Measurements from ENCODE around the gene GALNT17.
"Not testable (repeated sequence)": the region's sequence is repeated elsewhere in the genome, so short reads cannot be mapped to it uniquely, and the experiment has no call there.

The GALNT17 gene

DNA sequence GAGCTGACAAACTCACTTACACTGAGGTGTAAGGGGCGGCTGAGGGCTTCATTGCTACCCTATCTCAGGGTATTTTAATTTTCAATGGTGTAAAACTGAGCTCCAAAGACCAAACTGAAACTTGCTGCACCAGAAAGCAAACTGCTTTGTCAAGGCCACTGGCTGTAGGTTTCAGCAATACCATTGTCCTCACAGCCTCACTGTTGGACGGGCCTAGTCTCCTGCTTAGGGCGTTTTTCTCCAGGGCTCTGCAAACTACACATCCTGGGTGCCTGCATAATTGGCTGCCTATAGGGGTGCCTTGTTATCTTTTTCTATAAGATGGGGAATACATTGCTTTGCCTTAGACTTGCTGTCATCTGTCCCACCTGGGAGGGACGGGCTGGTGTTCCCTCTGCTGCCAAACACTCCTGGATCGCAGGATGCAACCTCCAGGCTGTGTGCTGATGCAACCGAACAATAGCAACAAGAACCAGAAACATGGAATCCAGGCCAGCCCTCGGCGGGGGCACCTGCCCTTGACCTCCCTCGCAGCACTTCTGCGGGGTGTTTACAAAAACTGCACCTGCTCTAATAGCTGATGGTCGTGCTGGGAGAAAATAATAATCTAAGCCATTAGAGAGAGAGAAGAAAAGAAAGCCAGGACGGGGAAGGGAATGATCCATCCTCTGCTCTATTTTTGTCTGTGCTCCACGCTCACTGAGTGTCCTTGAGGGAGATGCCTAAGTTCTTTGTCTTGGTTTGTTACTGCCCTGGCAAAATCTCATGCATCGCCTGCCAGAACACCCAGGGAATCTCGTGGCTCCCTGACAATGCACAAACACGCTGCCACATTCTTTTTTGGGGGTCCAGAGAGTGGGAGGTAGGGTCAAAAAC, 104.5 kb downstream of the GALNT17 start:
- DNase-seq (ENCODE audit: low read depth in 2 of 2): no peak

- DNase-seq (ENCODE audit: low read depth in 2 of 2): no peak
Observed at GRCh38 chr7:71237945-71238344, 106.0 kb downstream of the GALNT17 start.

DNA sequence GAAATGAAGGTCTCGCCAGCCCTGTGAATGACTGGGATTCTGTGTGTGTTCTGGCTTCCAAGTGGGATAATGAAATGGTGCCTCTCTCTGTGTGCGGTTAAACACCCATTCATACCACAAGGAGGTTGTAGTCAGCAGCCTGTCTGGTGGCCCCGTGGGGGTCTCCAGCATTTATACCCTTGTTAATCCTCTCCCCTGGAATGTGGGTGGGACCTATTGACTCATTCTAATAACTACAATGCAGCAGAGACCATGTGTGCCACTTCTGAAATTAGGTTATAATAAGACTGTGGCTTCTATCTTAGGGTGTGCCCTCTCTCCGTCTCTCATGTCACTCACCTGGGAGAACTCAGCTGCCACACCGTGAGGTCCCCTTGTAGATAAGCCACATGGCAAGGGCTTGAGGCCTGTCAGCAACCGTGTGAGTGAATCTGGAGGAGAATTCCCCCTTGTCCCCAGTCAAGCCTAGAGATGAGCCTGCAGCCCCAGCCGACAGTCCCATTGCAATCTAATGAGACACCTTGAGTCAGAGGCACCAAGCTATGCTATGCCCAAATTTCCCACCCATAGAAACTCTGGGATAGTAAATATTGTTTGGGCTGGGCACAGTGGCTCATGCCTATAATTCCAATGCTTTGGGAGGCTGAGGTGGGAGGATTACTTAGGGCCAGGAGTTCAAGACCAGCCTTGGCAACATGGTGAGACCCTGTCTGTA, 106.8 kb downstream of the GALNT17 start:
- DNase-seq (ENCODE audit: low read depth in 2 of 2): no peak

DNA sequence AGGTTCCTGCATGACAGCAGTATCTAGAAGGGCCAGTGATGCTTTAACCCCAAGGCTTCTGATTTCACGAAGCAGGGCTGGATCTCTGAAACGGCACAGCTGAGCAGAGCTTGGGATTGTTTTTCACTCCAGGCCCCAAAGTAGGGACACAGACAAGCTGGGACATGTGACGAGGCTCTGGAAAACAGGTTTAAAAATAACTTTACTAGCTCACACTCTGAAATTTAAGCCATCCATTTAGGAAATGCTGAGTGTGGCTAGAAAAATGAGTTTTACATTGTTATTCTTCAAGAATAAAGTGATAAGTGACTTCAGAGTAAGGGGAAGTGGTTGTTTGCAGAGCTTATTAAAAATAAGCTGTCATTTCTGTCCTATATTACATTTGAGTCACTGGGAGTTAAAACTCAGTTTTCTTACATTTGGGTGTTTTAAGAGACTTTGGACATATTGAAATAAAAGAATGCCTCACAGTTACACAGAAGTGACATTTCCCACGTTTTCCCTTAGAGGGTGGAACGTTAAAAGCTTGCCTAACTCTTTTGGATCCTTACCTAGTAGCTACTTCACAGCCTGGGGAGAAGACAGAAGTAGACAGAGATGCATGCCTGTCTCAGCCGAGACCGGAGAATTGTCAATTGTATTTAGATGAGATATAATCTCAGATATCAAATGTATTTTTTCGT, 107.8 kb downstream of the GALNT17 start:
- no peak for DNase-seq (ENCODE audit: low read depth in 2 of 2)

- DNase-seq (ENCODE audit: low read depth in 2 of 2): no peak
Observed at GRCh38 chr7:71243736-71244410, 111.9 kb downstream of the GALNT17 start.

- DNase-seq (ENCODE audit: low read depth in 2 of 2): no peak
Observed at GRCh38 chr7:71245038-71245437, 113.1 kb downstream of the GALNT17 start.

- DNase-seq (ENCODE audit: low read depth in 2 of 2): no peak
Observed at GRCh38 chr7:71251706-71252105, 119.8 kb downstream of the GALNT17 start.

DNA sequence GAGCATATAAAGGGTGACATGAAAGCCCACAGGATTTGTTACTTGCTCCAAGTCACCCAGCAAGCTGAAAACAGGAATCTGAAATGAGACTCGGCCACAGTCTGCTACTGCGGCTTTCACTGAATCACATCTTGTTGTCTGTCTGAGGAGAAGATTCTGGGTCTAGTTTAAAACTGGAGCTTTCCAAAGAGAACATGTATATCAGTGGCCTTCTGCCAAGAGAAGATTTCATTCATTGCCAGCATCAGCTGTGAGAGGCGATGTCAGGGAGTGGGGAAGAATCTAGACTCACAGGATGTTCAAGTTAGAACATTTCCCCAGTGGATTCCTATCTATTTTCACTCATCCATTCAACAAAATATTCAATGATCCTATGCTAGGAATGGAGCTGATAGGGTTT, 122.8 kb downstream of the GALNT17 start:
- no peak for DNase-seq (ENCODE audit: low read depth in 2 of 2)

DNA sequence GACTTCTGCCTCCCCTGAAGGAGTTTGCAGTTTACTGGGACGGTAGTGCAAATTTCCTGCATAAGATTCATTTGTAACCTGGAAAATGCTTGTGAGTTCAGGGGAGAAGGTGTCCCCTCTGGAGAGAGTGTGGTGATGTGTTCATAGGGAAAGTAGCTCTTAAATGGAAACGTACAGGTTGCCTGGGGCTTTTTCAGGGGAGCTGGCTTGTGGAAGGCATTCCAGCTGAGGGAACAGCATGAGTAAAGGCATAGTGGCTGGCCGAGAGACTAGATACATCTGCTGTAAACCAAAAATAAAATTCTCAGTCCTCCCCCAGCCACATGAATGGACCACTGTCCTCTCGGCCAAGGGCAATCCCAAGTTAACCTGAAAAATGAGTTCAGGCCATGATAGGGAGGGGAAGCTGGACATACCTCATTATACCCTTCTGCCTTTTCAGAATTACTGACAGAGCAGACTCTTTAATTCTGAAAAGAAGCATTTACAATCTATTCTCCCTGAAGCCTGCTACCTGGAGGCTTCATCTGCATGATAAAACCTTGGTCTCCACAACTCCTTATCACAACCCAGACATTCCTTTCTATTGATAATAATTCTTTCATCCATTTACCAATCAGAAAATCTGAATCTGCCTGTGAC, 123.7 kb downstream of the GALNT17 start:
- DNase-seq (ENCODE audit: low read depth in 2 of 2): no peak

DNA sequence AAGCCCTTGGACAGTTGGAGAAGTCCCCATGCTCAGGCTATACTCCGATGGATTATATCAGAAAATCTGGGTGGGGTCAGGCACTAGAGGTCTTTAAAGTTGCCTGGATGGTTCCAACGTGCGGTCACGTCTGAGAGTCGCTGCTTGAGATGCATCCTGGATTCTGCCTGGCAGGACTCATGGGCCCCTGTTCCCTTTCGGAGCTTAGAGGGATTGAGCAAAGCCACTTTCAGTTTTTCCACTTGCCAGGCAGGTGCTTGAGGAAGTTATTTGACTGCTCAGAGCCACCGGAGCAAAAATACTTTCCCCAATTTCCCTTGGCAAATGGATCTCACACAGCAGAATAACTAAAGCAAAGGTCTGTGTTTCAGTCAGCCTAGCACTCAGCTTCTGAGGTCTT, 129.1 kb downstream of the GALNT17 start:
- no peak for DNase-seq (ENCODE audit: low read depth in 2 of 2)

DNA sequence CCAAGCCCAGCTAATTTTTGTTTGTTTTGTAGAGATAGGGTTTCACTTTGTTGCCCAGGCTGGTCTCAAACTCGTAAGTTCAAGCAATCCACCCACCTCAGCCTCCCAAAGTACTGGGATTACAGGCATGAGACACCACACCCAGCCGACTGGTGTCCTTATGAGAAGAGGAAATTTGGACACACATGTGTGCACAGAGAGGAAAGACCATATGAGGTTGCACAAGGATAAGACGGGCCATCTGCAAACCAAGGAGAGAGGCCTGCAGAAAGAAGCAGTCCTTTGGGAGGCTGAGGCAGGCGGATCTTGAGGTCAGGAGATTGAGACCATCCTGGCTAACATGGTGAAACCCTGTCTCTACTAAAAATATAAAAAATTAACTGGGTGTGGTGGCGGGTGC, 130.9 kb downstream of the GALNT17 start:
- DNase-seq (ENCODE audit: low read depth in 2 of 2): not testable (repeated sequence)

DNA sequence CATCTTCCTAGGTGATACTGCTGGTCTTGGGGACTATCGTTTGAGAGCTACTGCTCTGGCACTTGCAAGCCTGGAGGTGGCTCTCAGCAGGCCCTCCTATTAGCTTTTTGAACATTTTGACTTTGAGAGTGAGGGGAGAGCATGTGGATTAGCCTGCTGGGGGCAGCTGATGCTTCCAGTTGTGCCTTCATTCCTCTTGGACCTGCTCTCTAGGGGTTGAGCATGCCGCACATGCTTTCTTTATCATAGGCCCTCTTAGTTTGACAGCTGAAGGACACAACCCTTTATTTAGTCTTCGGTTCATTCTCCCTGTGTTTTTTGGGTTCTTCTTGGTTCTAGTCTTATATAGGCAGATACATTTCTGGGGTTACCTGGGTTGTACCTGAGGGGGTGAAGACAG, 132.1 kb downstream of the GALNT17 start:
- no peak for DNase-seq (ENCODE audit: low read depth in 2 of 2)

DNA sequence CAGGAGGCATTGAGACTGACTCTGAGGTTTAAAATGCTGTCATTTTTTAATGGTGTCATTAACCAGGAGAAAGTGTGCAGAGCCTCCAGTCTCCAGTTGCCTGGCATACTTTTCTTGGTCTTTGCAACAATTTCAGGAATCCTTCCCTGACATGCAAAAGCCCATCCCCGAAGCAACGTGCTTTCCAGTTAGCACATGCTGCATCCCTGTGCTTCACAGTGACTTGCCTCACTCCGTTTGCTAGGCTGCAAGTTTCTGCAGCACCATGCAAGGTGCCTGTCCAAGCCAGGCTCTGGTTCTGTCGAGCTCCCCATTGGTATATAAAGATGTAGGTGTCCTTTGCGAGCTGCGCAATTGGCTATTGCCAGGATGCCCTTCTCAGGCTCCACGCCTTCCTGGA, 135.0 kb downstream of the GALNT17 start:
- no peak for DNase-seq (ENCODE audit: low read depth in 2 of 2)

- DNase-seq (ENCODE audit: low read depth in 2 of 2): no peak
Observed at GRCh38 chr7:71267734-71268469, 136.0 kb downstream of the GALNT17 start.

DNA sequence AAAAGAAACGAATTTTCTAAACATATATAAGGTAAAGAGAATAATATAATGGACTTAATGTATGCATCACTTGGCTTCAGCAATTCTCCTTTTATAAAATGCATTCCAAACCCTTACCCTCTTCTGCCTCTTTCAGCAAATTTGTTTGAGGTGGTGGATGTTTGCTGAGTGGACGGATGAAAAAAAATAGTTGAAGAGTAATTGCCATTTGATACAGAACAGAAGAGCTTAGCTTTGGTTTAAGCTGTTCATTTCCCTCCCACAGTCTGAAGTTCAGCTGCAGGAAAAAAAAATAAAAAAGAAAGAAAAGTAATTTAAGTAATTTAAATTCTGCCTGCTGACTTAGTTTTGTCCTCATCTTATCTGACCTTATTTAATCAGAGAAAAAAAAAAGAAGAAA, 138.6 kb downstream of the GALNT17 start:
- DNase-seq (ENCODE audit: low read depth in 2 of 2): no peak

GRCh38 chr7:71271203-71271602, 139.3 kb downstream of the GALNT17 start:
- DNase-seq (ENCODE audit: low read depth in 2 of 2): no peak

- no peak for DNase-seq (ENCODE audit: low read depth in 2 of 2)
Observed at GRCh38 chr7:71272509-71273490, 140.9 kb downstream of the GALNT17 start.

DNA sequence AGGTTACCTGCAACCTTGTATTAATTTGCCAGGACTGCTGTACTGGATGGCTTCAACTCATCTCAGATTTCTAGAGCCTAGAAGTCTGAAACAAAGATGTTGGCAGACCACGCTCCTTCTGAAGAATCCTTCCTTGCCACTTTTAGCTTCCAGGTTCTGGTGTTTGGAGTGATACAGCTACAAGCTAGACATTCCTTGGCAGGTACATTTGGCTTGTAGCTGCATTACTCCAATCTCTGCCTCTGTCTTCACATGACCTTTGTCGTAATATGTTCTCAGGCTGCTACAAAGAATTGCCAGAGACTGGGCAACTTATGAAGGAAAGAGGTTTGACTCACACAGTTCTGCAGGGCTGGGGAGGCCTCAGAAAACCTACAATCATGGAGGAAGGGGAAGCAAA, 146.3 kb downstream of the GALNT17 start:
- no peak for DNase-seq (ENCODE audit: low read depth in 2 of 2)

- no peak for DNase-seq (ENCODE audit: low read depth in 2 of 2)
Observed at GRCh38 chr7:71281261-71281660, 149.3 kb downstream of the GALNT17 start.

DNA sequence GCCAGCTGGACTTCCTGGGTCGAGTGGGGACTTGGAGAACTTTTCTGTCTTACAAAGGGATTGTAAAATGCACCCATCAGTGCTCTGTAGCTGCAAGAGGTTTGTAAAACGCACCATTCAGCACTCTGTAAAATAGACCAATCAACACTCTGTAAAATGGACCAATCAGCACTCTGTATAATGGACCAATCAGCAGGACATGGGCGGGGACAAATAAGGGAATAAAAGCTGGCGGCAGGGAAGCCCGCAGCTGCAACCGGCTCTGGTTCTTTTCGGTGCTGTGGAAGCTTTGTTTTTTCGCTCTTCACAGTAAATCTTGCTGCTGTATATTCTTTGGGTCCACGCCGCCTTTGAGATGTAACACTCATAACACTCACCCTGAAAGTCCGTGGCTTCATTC, 151.9 kb downstream of the GALNT17 start:
- DNase-seq (ENCODE audit: low read depth in 2 of 2): no peak
